Measurements from ENCODE around the gene TPST2.

The TPST2 gene

GRCh38 chr22:26632422-26633155 is 42.7 kb upstream of the TPST2 start:
- H3K36me3 ChIP-seq (ENCODE audit: insufficient read depth), result no peaks in the 10 kb centered on the region
- no peak overlapping the region for H2AFZ ChIP-seq (ENCODE audit: low read depth)
- no peak overlapping the region for H3K9ac ChIP-seq
- no peaks in the 10 kb centered on the region for H3K79me2 ChIP-seq (ENCODE audit: insufficient read depth, low read depth)
- H4K20me1 ChIP-seq (ENCODE audit: insufficient read depth), result no peaks in the 10 kb centered on the region
- no peak overlapping the region for H3K4me2 ChIP-seq
- peaks cover 13% of the 10 kb centered on the region for H3K4me1 ChIP-seq (ENCODE audit: low read depth, poor library complexity, severe bottlenecking)
- no peak for TF ChIP-seq CTCF (conservative IDR thresholded peaks at IDR 0.05; ENCODE audit: low read depth, low read length)
- H3K27ac ChIP-seq, result no peak overlapping the region
- H3K4me3 ChIP-seq (IDR thresholded peaks at IDR 0.05; ENCODE audit: insufficient read depth, low read depth, low read length), result no peak overlapping the region
- H3K27me3 ChIP-seq (ENCODE audit: insufficient read depth, low read depth), result no peaks in the 10 kb centered on the region

GRCh38 chr22:26631282-26631681 is 41.4 kb upstream of the TPST2 start:
- peaks cover 23% of the 10 kb centered on the region for H3K4me1 ChIP-seq (ENCODE audit: low read depth, poor library complexity, severe bottlenecking)
- H3K27ac ChIP-seq, result no peak overlapping the region
- no peaks in the 10 kb centered on the region for H3K36me3 ChIP-seq (ENCODE audit: insufficient read depth)
- no peaks in the 10 kb centered on the region for H3K27me3 ChIP-seq (ENCODE audit: insufficient read depth, low read depth)
- H3K79me2 ChIP-seq (ENCODE audit: insufficient read depth, low read depth), result no peaks in the 10 kb centered on the region
- H4K20me1 ChIP-seq (ENCODE audit: insufficient read depth), result no peaks in the 10 kb centered on the region
- no peak overlapping the region for H2AFZ ChIP-seq (ENCODE audit: low read depth)
- H3K9ac ChIP-seq, result no peak overlapping the region
- H3K4me2 ChIP-seq, result no peak overlapping the region
- no peak for TF ChIP-seq CTCF (conservative IDR thresholded peaks at IDR 0.05; ENCODE audit: low read depth, low read length)
- no peak overlapping the region for H3K4me3 ChIP-seq (IDR thresholded peaks at IDR 0.05; ENCODE audit: insufficient read depth, low read depth, low read length)

- no peak overlapping the region for H3K27ac ChIP-seq
- H2AFZ ChIP-seq (ENCODE audit: low read depth), result no peak overlapping the region
- no peak overlapping the region for H3K4me2 ChIP-seq
- H3K4me3 ChIP-seq (IDR thresholded peaks at IDR 0.05; ENCODE audit: insufficient read depth, low read depth, low read length), result no peak overlapping the region
- no peaks in the 10 kb centered on the region for H3K36me3 ChIP-seq (ENCODE audit: insufficient read depth)
- H3K4me1 ChIP-seq (ENCODE audit: low read depth, poor library complexity, severe bottlenecking), result peaks cover 23% of the 10 kb centered on the region
- no peaks in the 10 kb centered on the region for H4K20me1 ChIP-seq (ENCODE audit: insufficient read depth)
- no peak overlapping the region for H3K9ac ChIP-seq
- H3K79me2 ChIP-seq (ENCODE audit: insufficient read depth, low read depth), result no peaks in the 10 kb centered on the region
- no peaks in the 10 kb centered on the region for H3K27me3 ChIP-seq (ENCODE audit: insufficient read depth, low read depth)
- no peak for TF ChIP-seq CTCF (conservative IDR thresholded peaks at IDR 0.05; ENCODE audit: low read depth, low read length)
These were observed 40.2 kb upstream of the TPST2 start for GRCh38 chr22:26629988-26630761.

- Histone ChIP-seq H2AFZ (ENCODE audit: low read depth) (no peak overlapping the region), H3K4me1 (ENCODE audit: low read depth, poor library complexity, severe bottlenecking) (peaks cover 38% of the 10 kb centered on the region), H3K79me2 (ENCODE audit: insufficient read depth, low read depth) (no peaks in the 10 kb centered on the region), H3K27ac (no peak overlapping the region), H3K4me3 (IDR thresholded peaks at IDR 0.05; ENCODE audit: insufficient read depth, low read depth, low read length) (no peak overlapping the region), H3K4me2 (no peak overlapping the region), H3K9ac (no peak overlapping the region), H4K20me1 (ENCODE audit: insufficient read depth) (no peaks in the 10 kb centered on the region), H3K36me3 (ENCODE audit: insufficient read depth) (no peaks in the 10 kb centered on the region), H3K27me3 (ENCODE audit: insufficient read depth, low read depth) (no peaks in the 10 kb centered on the region)
- TF ChIP-seq CTCF (conservative IDR thresholded peaks at IDR 0.05; ENCODE audit: low read depth, low read length), result no peak
These were observed 34.9 kb upstream of the TPST2 start for GRCh38 chr22:26624803-26625202.
